Astrocyte of the cerebellum (primary cell): ENCODE data around the gene MORN1.

ENCODE experiments used
- DNase-seq: peaks from one replicate; pipeline ENCODE4 v3.0.0-alpha.2; 2011; ENCODE audit warnings: low read depth
- H3K4me3 ChIP-seq: 2 replicates; pipeline ENCODE4 v1.5.1; 2011; ENCODE audit warnings: mild to moderate bottlenecking, low read depth, low read length, moderate library complexity
- CTCF ChIP-seq: IDR thresholded peaks from 2 replicates; pipeline ENCODE4 v1.5.1; 2012; ENCODE audit warnings: low read length, low read depth, moderate library complexity, mild to moderate bottlenecking; ENCODE audit errors: missing control alignments
- in situ Hi-C: cut with HindIII; loops from 2 replicates; pipeline ENCODE4 v1.10.0; 2017; ENCODE audit warnings: low sequenced_read_pairs

Gene MORN1

GRCh38 chr1:2276803-2277580 lies 114.4 kb downstream of the MORN1 start:
- TF ChIP-seq CTCF, result no peak
- in situ Hi-C loops, result loop anchor here (10.0 kb wide), 1 partner anchor 82 kb away; the partner anchor contains the start of gene FAAP20
- no peak for DNase-seq
- H3K4me3 ChIP-seq, result no peak overlapping the region

- DNase-seq, result no peak
- no peak for TF ChIP-seq CTCF
- in situ Hi-C loops, result loop anchor here (10.0 kb wide), 1 partner anchor 81 kb away; the partner anchor contains the start of gene FAAP20
Measured at GRCh38 chr1:2275796-2276536, 115.4 kb downstream of the MORN1 start.

GRCh38 chr1:2274929-2275475 lies 116.4 kb downstream of the MORN1 start:
- in situ Hi-C loops, result loop anchor here (10.0 kb wide), 1 partner anchor 80 kb away; the partner anchor contains the start of gene FAAP20
- DNase-seq, result no peak
- no peak for TF ChIP-seq CTCF
- no peak overlapping the region for H3K4me3 ChIP-seq

More at GRCh38 chr1:2275796-2276536, 115.4 kb downstream of the MORN1 start:
- no peak overlapping the region for H3K4me3 ChIP-seq

GRCh38 chr1:2274231-2274928 lies 117.0 kb downstream of the MORN1 start:
- H3K4me3 ChIP-seq, result no peak overlapping the region
- in situ Hi-C loops, result loop anchor here (10.0 kb wide), 1 partner anchor 80 kb away; the partner anchor contains the start of gene FAAP20
- no peak for TF ChIP-seq CTCF
- no peak for DNase-seq

- no peak overlapping the region for H3K4me3 ChIP-seq
- TF ChIP-seq CTCF, result no peak
- in situ Hi-C loops, result loop anchor here (10.0 kb wide), 1 partner anchor 79 kb away; the partner anchor contains the start of gene FAAP20
- no peak for DNase-seq
Measured at GRCh38 chr1:2273401-2274090, 117.8 kb downstream of the MORN1 start.
